Measurements from ENCODE around the gene TMPRSS4. TPM values are rescaled to one million over a fixed set of nuclear protein-coding genes. Genes with fewer than 3 reads are reported as not detected.

TMPRSS4 gene
- total RNA-seq, 1 experiment from 2014 or later = 1.5 TPM

- Histone ChIP-seq H3K4me3 (ENCODE audit: low read length) (no peak overlapping the region), H3K9me2 (replicated peaks; ENCODE audit: low read length) (no peaks in the 10 kb centered on the region), H3K27ac (ENCODE audit: low read length) (no peak overlapping the region), H3K9me3 (ENCODE audit: low read length) (no peaks in the 10 kb centered on the region), H3K4me1 (ENCODE audit: insufficient read depth, low read length) (no peaks in the 10 kb centered on the region), H3K4me2 (ENCODE audit: low read length) (no peak overlapping the region), H3K9ac (ENCODE audit: low read length) (no peak overlapping the region), H4K20me1 (ENCODE audit: low read length) (no peaks in the 10 kb centered on the region), H2AFZ (ENCODE audit: low read length) (no peak overlapping the region), H3K36me3 (ENCODE audit: low read depth, low read length) (no peaks in the 10 kb centered on the region), H3K79me2 (ENCODE audit: low read length) (no peaks in the 10 kb centered on the region), H3F3A (ENCODE audit: low read length, unreplicated experiment) (no peaks in the 10 kb centered on the region), H3K27me3 (ENCODE audit: low read length) (peaks cover 67% of the 10 kb centered on the region)
- intact Hi-C loops (cut with micrococcal nuclease) = no loop called here
- no peak for TF ChIP-seq EZH2 (IDR thresholded peaks at IDR 0.05; ENCODE audit: low read length, unreplicated experiment)
- TF ChIP-seq EZH2phosphoT487 (IDR thresholded peaks at IDR 0.05; ENCODE audit: borderline replicate concordance, low read length) = no peak
- TF ChIP-seq CTCF (conservative IDR thresholded peaks at IDR 0.05; ENCODE audit: low read depth, low read length) = no peak
- DNase-seq (no peak), ATAC-seq (no peak)
- POLR2A ChIA-PET (ENCODE audit: unreplicated experiment) = no interaction called here
- CTCF ChIA-PET = no interaction called here
- BruUV-seq (replicated peaks) = no TSS peak
Measured at GRCh38 chr11:118124929-118125535, 48.2 kb downstream of the TMPRSS4 start.

DNA sequence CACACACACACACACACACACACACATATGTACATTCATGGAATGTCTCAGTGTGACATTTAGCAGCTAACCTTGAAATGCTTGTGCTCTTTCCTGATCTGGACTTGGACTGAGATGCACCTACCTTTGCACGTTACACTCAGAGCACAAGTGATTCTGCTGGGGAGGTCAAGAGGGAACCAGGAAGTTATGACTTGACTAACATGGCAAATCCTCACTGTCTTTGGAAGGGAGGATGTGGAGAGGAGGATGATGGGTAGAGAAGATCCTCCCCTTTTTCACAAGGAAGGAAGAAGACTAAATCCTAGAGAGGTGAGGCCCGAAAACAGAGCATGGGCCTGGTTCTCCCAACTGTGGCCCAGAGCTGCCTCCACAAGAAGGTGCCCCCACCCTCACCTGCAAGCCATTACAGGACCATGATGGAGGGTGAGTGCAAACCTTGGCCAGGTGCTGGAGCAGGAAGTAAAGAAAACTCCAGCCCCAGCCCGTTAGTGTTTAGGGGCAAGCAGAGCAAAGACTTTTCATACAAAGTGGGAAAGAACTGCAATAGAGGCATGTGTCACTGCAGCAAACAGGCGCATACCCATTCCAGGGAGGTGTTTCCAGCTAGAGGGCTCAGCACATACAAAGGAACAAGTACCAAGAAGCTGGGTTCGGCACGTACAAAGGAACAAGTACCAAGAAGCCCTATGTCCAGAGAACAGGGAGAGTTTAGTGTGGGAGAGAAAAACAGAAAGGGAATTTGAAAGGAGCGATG is 49.4 kb downstream of the TMPRSS4 start:
- Histone ChIP-seq H3F3A (ENCODE audit: low read length, unreplicated experiment) (no peaks in the 10 kb centered on the region), H3K4me2 (ENCODE audit: low read length) (no peak overlapping the region), H3K79me2 (ENCODE audit: low read length) (no peaks in the 10 kb centered on the region), H4K20me1 (ENCODE audit: low read length) (no peaks in the 10 kb centered on the region), H3K4me3 (ENCODE audit: low read length) (no peak overlapping the region), H3K27me3 (ENCODE audit: low read length) (peaks cover 63% of the 10 kb centered on the region), H3K4me1 (ENCODE audit: insufficient read depth, low read length) (no peaks in the 10 kb centered on the region), H3K27ac (ENCODE audit: low read length) (no peak overlapping the region), H3K36me3 (ENCODE audit: low read depth, low read length) (no peaks in the 10 kb centered on the region), H3K9me2 (replicated peaks; ENCODE audit: low read length) (no peaks in the 10 kb centered on the region), H2AFZ (ENCODE audit: low read length) (peak overlapping the region; percentile 39; the same call in 1 of the 2 replicates), H3K9me3 (ENCODE audit: low read length) (no peaks in the 10 kb centered on the region), H3K9ac (ENCODE audit: low read length) (no peak overlapping the region)
- intact Hi-C loops (cut with micrococcal nuclease) = no loop called here
- no TSS peak for BruUV-seq (replicated peaks)
- TF ChIP-seq CTCF (conservative IDR thresholded peaks at IDR 0.05; ENCODE audit: low read depth, low read length) = no peak
- TF ChIP-seq EZH2phosphoT487 (IDR thresholded peaks at IDR 0.05; ENCODE audit: borderline replicate concordance, low read length) = no peak
- DNase-seq (peak; percentile 31), ATAC-seq (no peak)
- ChIA-PET CTCF (no interaction called here), POLR2A (ENCODE audit: unreplicated experiment) (no interaction called here)

- DNase-seq (no peak), ATAC-seq (no peak)
- H3K4me2 ChIP-seq (ENCODE audit: low read length) = no peak overlapping the region
- no peaks in the 10 kb centered on the region for H3K9me3 ChIP-seq (ENCODE audit: low read length)
- ChIA-PET POLR2A (ENCODE audit: unreplicated experiment) (no interaction called here), CTCF (no interaction called here)
- H3K9me2 ChIP-seq (replicated peaks; ENCODE audit: low read length) = no peaks in the 10 kb centered on the region
- no peak overlapping the region for H3K27ac ChIP-seq (ENCODE audit: low read length)
- no TSS peak for BruUV-seq (replicated peaks)
- H3K4me1 ChIP-seq (ENCODE audit: insufficient read depth, low read length) = no peaks in the 10 kb centered on the region
- TF ChIP-seq EZH2 (IDR thresholded peaks at IDR 0.05; ENCODE audit: low read length, unreplicated experiment) (no peak), EZH2phosphoT487 (IDR thresholded peaks at IDR 0.05; ENCODE audit: borderline replicate concordance, low read length) (no peak), CTCF (conservative IDR thresholded peaks at IDR 0.05; ENCODE audit: low read depth, low read length) (no peak)
- H4K20me1 ChIP-seq (ENCODE audit: low read length) = no peaks in the 10 kb centered on the region
- peaks cover 64% of the 10 kb centered on the region for H3K27me3 ChIP-seq (ENCODE audit: low read length)
- intact Hi-C loops (cut with micrococcal nuclease) = no loop called here
- no peak overlapping the region for H3K9ac ChIP-seq (ENCODE audit: low read length)
- H3K79me2 ChIP-seq (ENCODE audit: low read length) = no peaks in the 10 kb centered on the region
- H3K36me3 ChIP-seq (ENCODE audit: low read depth, low read length) = no peaks in the 10 kb centered on the region
- H2AFZ ChIP-seq (ENCODE audit: low read length) = no peak overlapping the region
- no peak overlapping the region for H3K4me3 ChIP-seq (ENCODE audit: low read length)
- H3F3A ChIP-seq (ENCODE audit: low read length, unreplicated experiment) = no peaks in the 10 kb centered on the region
Measured at GRCh38 chr11:118128310-118128709, 51.4 kb downstream of the TMPRSS4 start.

Data from PC-3 (cell line).